Tibial nerve (tissue), 4 donors: ENCODE data around the gene CCDC85C. TPM values are rescaled to one million over a fixed set of nuclear protein-coding genes. Genes with fewer than 3 reads are reported as not detected.

Experiments
- DNase-seq, 2 donors: peaks; one replicate each; pipeline ENCODE4 v3.0.0-alpha.2; 2019; ENCODE audit warnings: low spot score in 2 of 2
- H3K27ac ChIP-seq, 4 donors: fragments of 200-600 bp; sonication (generic) in 3 of 4; one replicate each; pipeline ENCODE4 v1.5.1; 2017 to 2019; ENCODE audit warnings: mild to moderate bottlenecking in 1 of 4
- H3K27me3 ChIP-seq, 2 donors: fragments of 200-600 bp; sonication (generic) in 1 of 2; one replicate each; pipeline versions ENCODE4 v1.5.1 to v1.6.0; 2017 to 2019
- H3K36me3 ChIP-seq, 3 donors: fragments of 200-600 bp; sonication (generic); one replicate each; pipeline ENCODE4 v1.5.1; 2018 to 2019
- H3K4me1 ChIP-seq, 4 donors: fragments of 200-600 bp; sonication (generic) in 3 of 4; one replicate each; pipeline ENCODE4 v1.5.1; 2017 to 2019
- H3K4me3 ChIP-seq, 4 donors: fragments of 200-600 bp; sonication (generic) in 3 of 4; one replicate each; pipeline ENCODE4 v1.5.1; 2017 to 2019; ENCODE audit warnings: mild to moderate bottlenecking in 1 of 4, moderate library complexity in 1 of 4
- H3K9me3 ChIP-seq, 4 donors: fragments of 200-600 bp; sonication (generic) in 3 of 4; one replicate each; pipeline ENCODE4 v1.5.1; 2017 to 2019
- CTCF ChIP-seq, 5 experiments: fragments of 200-600 bp in 3 of 5; fragments of 450-650 bp in 2 of 5; sonication (generic) in 3 of 5; IDR thresholded peaks; one replicate each; pipeline ENCODE4 v1.5.1; 2016 to 2019; ENCODE audit warnings: antibody characterized with exemption in 5 of 5, mild to moderate bottlenecking in 3 of 5, moderate library complexity in 2 of 5
- EP300 ChIP-seq, 2 donors: sonication (generic); formaldehyde crosslinking; IDR thresholded peaks; one replicate each; pipeline ENCODE4 v1.6.1; 2017; ENCODE audit warnings: antibody characterized with exemption in 2 of 2, mild to moderate bottlenecking in 1 of 2
- POLR2A ChIP-seq, 2 donors: fragments of 450-650 bp; IDR thresholded peaks; one replicate each; pipeline ENCODE4 v1.6.1; 2017; ENCODE audit warnings: antibody characterized with exemption in 2 of 2, mild to moderate bottlenecking in 2 of 2, moderate library complexity in 2 of 2
- WGBS, 2 donors: methylation state at CpG; one replicate each; pipeline ENCODE4 v1.1.5; 2018; 5-methylcytosine and 5-hydroxymethylcytosine counted together
- total RNA-seq, 4 donors: library from RNA; depleted of rRNA; stranded (reverse); fragments of >200 nt; gene quantifications; one replicate each; pipeline ENCODE4 v1.1.0, GENCODE V29; 2016

The CCDC85C gene
- total RNA-seq, 4 donors from 2014 or later: 0.60 to 4.6 (median 1.8) TPM

GRCh38 chr14:99509871-99510555, 94.0 kb downstream of the CCDC85C start:
- no peak for TF ChIP-seq CTCF (IDR thresholded peaks at IDR 0.05)
- TF ChIP-seq POLR2A (IDR thresholded peaks at IDR 0.05): no peak
- TF ChIP-seq EP300 (IDR thresholded peaks at IDR 0.05): no peak
- 80 to 88% methylated on average over 9 to 14 of the region's 27 CpGs for WGBS, 2 donors
- H3K27ac ChIP-seq: no peak overlapping the region
- H3K9me3 ChIP-seq: no peaks in the 10 kb centered on the region
- peaks cover 0 to 39% (median 14%) of the 10 kb centered on the region in 4 donors for H3K4me1 ChIP-seq
- no peaks in the 10 kb centered on the region for H3K27me3 ChIP-seq
- H3K4me3 ChIP-seq: no peak overlapping the region
- no peak for DNase-seq
- peaks cover 0 to 73% (median 16%) of the 10 kb centered on the region in 3 donors for H3K36me3 ChIP-seq

- Histone ChIP-seq H3K4me1 (peaks cover 0 to 36% (median 14%) of the 10 kb centered on the region in 4 donors), H3K9me3 (no peaks in the 10 kb centered on the region), H3K27ac (no peak overlapping the region), H3K4me3 (no peak overlapping the region), H3K27me3 (no peaks in the 10 kb centered on the region), H3K36me3 (peaks cover 0 to 78% (median 18%) of the 10 kb centered on the region in 3 donors)
- no peak for DNase-seq
- 83 to 84% methylated on average over 22 to 23 of the region's 23 CpGs for WGBS, 2 donors
- TF ChIP-seq CTCF (IDR thresholded peaks at IDR 0.05) (no peak), POLR2A (IDR thresholded peaks at IDR 0.05) (no peak), EP300 (IDR thresholded peaks at IDR 0.05) (no peak)
Measured at GRCh38 chr14:99508896-99509629, 94.9 kb downstream of the CCDC85C start.

- no peaks in the 10 kb centered on the region for H3K9me3 ChIP-seq
- H3K4me3 ChIP-seq: no peak overlapping the region
- TF ChIP-seq CTCF (IDR thresholded peaks at IDR 0.05): no peak
- 93 to 95% methylated on average over 13 of the region's 13 CpGs for WGBS, 2 donors
- H3K4me1 ChIP-seq: peaks cover 0 to 33% (median 14%) of the 10 kb centered on the region in 4 donors
- H3K27ac ChIP-seq: no peak overlapping the region
- no peak for DNase-seq
- no peaks in the 10 kb centered on the region for H3K27me3 ChIP-seq
- H3K36me3 ChIP-seq: peaks cover 0 to 79% (median 27%) of the 10 kb centered on the region in 3 donors
Measured at GRCh38 chr14:99507860-99508640, 96.0 kb downstream of the CCDC85C start.

GRCh38 chr14:99506276-99506675, 97.7 kb downstream of the CCDC85C start:
- no peak for DNase-seq
- Histone ChIP-seq H3K36me3 (peaks cover 4 to 90% (median 31%) of the 10 kb centered on the region in 3 donors), H3K27me3 (no peaks in the 10 kb centered on the region), H3K4me3 (no peak overlapping the region), H3K9me3 (no peaks in the 10 kb centered on the region), H3K4me1 (peaks cover 0 to 17% (median 8%) of the 10 kb centered on the region in 4 donors), H3K27ac (no peak overlapping the region)
- WGBS, 2 donors: 90 to 91% methylated on average over 6 of the region's 6 CpGs
- no peak for TF ChIP-seq POLR2A (IDR thresholded peaks at IDR 0.05)
- no peak for TF ChIP-seq EP300 (IDR thresholded peaks at IDR 0.05)
- no peak for TF ChIP-seq CTCF (IDR thresholded peaks at IDR 0.05)
